Upper lobe of left lung (tissue), 6 donors: ENCODE results near the gene PRLR. TPM values are rescaled to one million over a fixed set of nuclear protein-coding genes. Genes with fewer than 3 reads are reported as not detected.

ENCODE experiments used
- ATAC-seq, 2 donors: fragments of 200-7000 bp; cut with Tn5 transposase; one replicate each; pipeline ENCODE4 v1.9.1; 2022; ENCODE audit warnings: mild to moderate bottlenecking in 2 of 2, moderate library complexity in 2 of 2; ENCODE audit not compliant: low FRiP score in 2 of 2
- DNase-seq, 2 donors: peaks; one replicate each; pipeline ENCODE4 v3.0.0-alpha.2; 2019 to 2020
- H3K27ac ChIP-seq, 4 donors: fragments of 200-600 bp; sonication (generic); one replicate each; pipeline ENCODE4 v1.5.1; 2016 to 2019
- H3K27me3 ChIP-seq, 4 donors: fragments of 200-600 bp; sonication (generic); one replicate each; pipeline ENCODE4 v1.5.1; 2017 to 2019
- H3K36me3 ChIP-seq, 4 donors: fragments of 200-600 bp; sonication (generic); one replicate each; pipeline ENCODE4 v1.5.1; 2016 to 2019
- H3K4me1 ChIP-seq, 4 donors: fragments of 200-600 bp; sonication (generic); one replicate each; pipeline ENCODE4 v1.5.1; 2018 to 2019
- H3K4me3 ChIP-seq, 4 donors: fragments of 200-600 bp; sonication (generic); one replicate each; pipeline ENCODE4 v1.5.1; 2017 to 2019; ENCODE audit warnings: mild to moderate bottlenecking in 2 of 4, moderate library complexity in 1 of 4
- H3K9me3 ChIP-seq, 4 donors: fragments of 200-600 bp; sonication (generic); one replicate each; pipeline ENCODE4 v1.5.1; 2018 to 2019
- CTCF ChIP-seq, 6 experiments: fragments of 450-650 bp in 4 of 6; fragments of 200-600 bp in 2 of 6; sonication (generic) in 2 of 6; IDR thresholded peaks; one replicate each; pipeline ENCODE4 v1.5.1; 2016 to 2019; ENCODE audit warnings: antibody characterized with exemption in 6 of 6
- EP300 ChIP-seq, 4 donors: sonication (generic); formaldehyde crosslinking; IDR thresholded peaks; one replicate each; pipeline ENCODE4 v1.5.1; 2017; ENCODE audit warnings: antibody characterized with exemption in 4 of 4, control low read depth in 2 of 4
- POLR2A ChIP-seq, 4 donors: fragments of 450-650 bp; IDR thresholded peaks; one replicate each; pipeline ENCODE4 v1.5.1; 2016 to 2017; ENCODE audit warnings: antibody characterized with exemption in 4 of 4, mild to moderate bottlenecking in 2 of 4
- POLR2AphosphoS5 ChIP-seq, 2 donors: sonication (generic); formaldehyde crosslinking; IDR thresholded peaks; one replicate each; pipeline ENCODE4 v1.5.1; 2017; ENCODE audit warnings: antibody characterized with exemption in 2 of 2
- WGBS, 2 donors: methylation state at CpG; one replicate each; pipeline ENCODE4 v1.1.5; 2017 to 2018; 5-methylcytosine and 5-hydroxymethylcytosine counted together
- total RNA-seq, 6 donors: library from RNA; depleted of rRNA in 4 of 6; stranded (reverse); fragments of >200 nt in 4 of 6; gene quantifications; one replicate each; pipeline versions ENCODE4 v1.1.0 to v1.2.1, GENCODE V29; 2016 to 2021
- donor health status: DM: no; HTN: no; CAD: no; lungs with moderate emphysema.
- donor health status: DM: no; HTN: yes; CAD: no; lungs with severe emphysema.

Gene PRLR
- total RNA-seq, 6 donors from 2014 or later: 0.49 to 3.6 (median 1.8) TPM; not detected in 1

GRCh38 chr5:35050541-35051126 lies 179.7 kb downstream of the PRLR start:
- no peak overlapping the region for H3K4me3 ChIP-seq
- 91 to 93% methylated on average over 3 of the region's 3 CpGs for WGBS, 2 donors
- no peaks in the 10 kb centered on the region for H3K36me3 ChIP-seq
- no peaks in the 10 kb centered on the region for H3K4me1 ChIP-seq
- ATAC-seq: no peak
- H3K27me3 ChIP-seq: no peaks in the 10 kb centered on the region
- TF ChIP-seq EP300 (IDR thresholded peaks at IDR 0.05) (no peak), POLR2AphosphoS5 (IDR thresholded peaks at IDR 0.05) (no peak), POLR2A (IDR thresholded peaks at IDR 0.05) (no peak), CTCF (IDR thresholded peaks at IDR 0.05) (no peak)
- H3K9me3 ChIP-seq: no peaks in the 10 kb centered on the region
- no peak for DNase-seq
- H3K27ac ChIP-seq: no peak overlapping the region

- 67 to 90% methylated on average over 1 of the region's 1 CpG for WGBS, 2 donors
- DNase-seq (no peak), ATAC-seq (no peak)
- TF ChIP-seq CTCF (IDR thresholded peaks at IDR 0.05) (no peak), POLR2A (IDR thresholded peaks at IDR 0.05) (no peak), EP300 (IDR thresholded peaks at IDR 0.05) (no peak), POLR2AphosphoS5 (IDR thresholded peaks at IDR 0.05) (no peak)
- H3K36me3 ChIP-seq: no peaks in the 10 kb centered on the region
- H3K9me3 ChIP-seq: no peaks in the 10 kb centered on the region
- no peak overlapping the region for H3K27ac ChIP-seq
- H3K4me3 ChIP-seq: no peak overlapping the region
- no peaks in the 10 kb centered on the region for H3K4me1 ChIP-seq
- H3K27me3 ChIP-seq: no peaks in the 10 kb centered on the region
Measured at GRCh38 chr5:35048910-35049309, 181.4 kb downstream of the PRLR start.

GRCh38 chr5:35047785-35048404 lies 182.4 kb downstream of the PRLR start, which contains the start of gene AGXT2:
Gene AGXT2 (minus strand): TSS chr5:35047949. CDS start chr5:35047892, 57 bp downstream.
- 83 to 89% methylated on average over 8 of the region's 8 CpGs for WGBS, 2 donors
- ATAC-seq (no peak), DNase-seq (no peak)
- no peaks in the 10 kb centered on the region for H3K9me3 ChIP-seq
- no peaks in the 10 kb centered on the region for H3K4me1 ChIP-seq
- no peaks in the 10 kb centered on the region for H3K27me3 ChIP-seq
- H3K27ac ChIP-seq: no peak within 1 kb of the TSS
- TF ChIP-seq POLR2A (IDR thresholded peaks at IDR 0.05) (no peak), CTCF (IDR thresholded peaks at IDR 0.05) (no peak), POLR2AphosphoS5 (IDR thresholded peaks at IDR 0.05) (no peak), EP300 (IDR thresholded peaks at IDR 0.05) (no peak)
- no peaks in the 10 kb centered on the region for H3K36me3 ChIP-seq
- no peak within 1 kb of the TSS for H3K4me3 ChIP-seq

GRCh38 chr5:35046774-35047173 lies 183.5 kb downstream of the PRLR start:
- Histone ChIP-seq H3K9me3 (no peaks in the 10 kb centered on the region), H3K4me1 (no peaks in the 10 kb centered on the region), H3K27me3 (no peaks in the 10 kb centered on the region), H3K27ac (no peak overlapping the region), H3K4me3 (no peak overlapping the region), H3K36me3 (no peaks in the 10 kb centered on the region)
- 86 to 89% methylated on average over 4 of the region's 4 CpGs for WGBS, 2 donors
- ATAC-seq: no peak
- TF ChIP-seq POLR2A (IDR thresholded peaks at IDR 0.05) (no peak), EP300 (IDR thresholded peaks at IDR 0.05) (no peak), POLR2AphosphoS5 (IDR thresholded peaks at IDR 0.05) (no peak), CTCF (IDR thresholded peaks at IDR 0.05) (no peak)
- DNase-seq: no peak

- DNase-seq (no peak), ATAC-seq (no peak)
- Histone ChIP-seq H3K27ac (no peak overlapping the region), H3K36me3 (no peaks in the 10 kb centered on the region), H3K9me3 (no peaks in the 10 kb centered on the region), H3K4me1 (no peaks in the 10 kb centered on the region), H3K27me3 (no peaks in the 10 kb centered on the region), H3K4me3 (no peak overlapping the region)
- TF ChIP-seq CTCF (IDR thresholded peaks at IDR 0.05) (no peak), POLR2A (IDR thresholded peaks at IDR 0.05) (no peak), POLR2AphosphoS5 (IDR thresholded peaks at IDR 0.05) (no peak), EP300 (IDR thresholded peaks at IDR 0.05) (no peak)
- 43 to 52% methylated on average over 1 of the region's 1 CpG for WGBS, 2 donors
Measured at GRCh38 chr5:35045280-35045679, 185.0 kb downstream of the PRLR start.
